GM23248 (cell line): ENCODE results near the gene NACA2. TPM values are rescaled to one million over a fixed set of nuclear protein-coding genes. Genes with fewer than 3 reads are reported as not detected.

ENCODE experiments used
- DNase-seq: peaks from one replicate; pipeline ENCODE4 v3.0.0-alpha.2; 2015
- H2AFZ ChIP-seq: fragments of 200-600 bp; sonication (generic); 2 replicates; pipeline ENCODE4 v1.6.1; 2016; ENCODE audit warnings: antibody characterized with exemption
- H3F3A ChIP-seq: fragments of 200-600 bp; sonication (generic); 2 replicates; pipeline ENCODE4 v1.6.1; 2016; ENCODE audit warnings: mild to moderate bottlenecking, antibody characterized with exemption, mixed run types; ENCODE audit not compliant: insufficient read depth
- H3K27ac ChIP-seq: fragments of 200-600 bp; sonication (generic); 2 replicates; pipeline ENCODE4 v1.5.1; 2016; ENCODE audit warnings: mild to moderate bottlenecking
- H3K27me3 ChIP-seq: fragments of 200-600 bp; sonication (generic); replicated peaks from 2 replicates; pipeline ENCODE4 v1.6.1; 2016; ENCODE audit warnings: mild to moderate bottlenecking; ENCODE audit not compliant: insufficient read depth
- H3K36me3 ChIP-seq: fragments of 200-600 bp; sonication (generic); 2 replicates; pipeline ENCODE4 v1.6.1; 2016; ENCODE audit warnings: low read depth, mild to moderate bottlenecking
- H3K4me1 ChIP-seq: fragments of 200-600 bp; sonication (generic); 2 replicates; pipeline ENCODE4 v1.6.1; 2016; ENCODE audit warnings: mild to moderate bottlenecking; ENCODE audit not compliant: insufficient read depth
- H3K4me2 ChIP-seq: fragments of 200-600 bp; sonication (generic); one replicate; pipeline ENCODE4 v1.6.1; 2016; ENCODE audit warnings: mild to moderate bottlenecking; ENCODE audit not compliant: unreplicated experiment
- H3K4me3 ChIP-seq: fragments of 200-600 bp; sonication (generic); 2 replicates; pipeline ENCODE4 v1.5.1; 2016; ENCODE audit warnings: mild to moderate bottlenecking
- H3K79me2 ChIP-seq: fragments of 200-600 bp; sonication (generic); 2 replicates; pipeline ENCODE4 v1.6.1; 2016; ENCODE audit warnings: mild to moderate bottlenecking; ENCODE audit not compliant: insufficient read depth
- H3K9ac ChIP-seq: fragments of 200-600 bp; sonication (generic); 2 replicates; pipeline ENCODE4 v1.6.1; 2016; ENCODE audit warnings: mild to moderate bottlenecking
- H3K9me2 ChIP-seq: fragments of 200-600 bp; sonication (generic); 2 replicates; pipeline ENCODE4 v1.6.1; 2016; ENCODE audit warnings: mixed run types, mild to moderate bottlenecking, moderate library complexity; ENCODE audit not compliant: insufficient read depth
- H3K9me3 ChIP-seq: fragments of 200-600 bp; sonication (generic); one replicate; pipeline ENCODE4 v1.6.1; 2017; ENCODE audit warnings: low read depth
- H4K20me1 ChIP-seq: fragments of 200-600 bp; sonication (generic); 2 replicates; pipeline ENCODE4 v1.6.0; 2016; ENCODE audit not compliant: insufficient read depth
- EZH2 ChIP-seq: fragments of 200-600 bp; sonication (generic); IDR thresholded peaks from 2 replicates; pipeline ENCODE4 v1.6.1; 2018; ENCODE audit warnings: antibody characterized with exemption, mild to moderate bottlenecking; ENCODE audit not compliant: insufficient read depth, poor library complexity, severe bottlenecking
- EZH2phosphoT487 ChIP-seq: fragments of 200-600 bp; sonication (generic); IDR thresholded peaks from 2 replicates; pipeline ENCODE4 v1.6.1; 2018; ENCODE audit warnings: antibody characterized with exemption, moderate library complexity, mild to moderate bottlenecking, low read depth; ENCODE audit not compliant: insufficient read depth
- WGBS, 2 experiments: methylation state at CpG; one replicate each; pipeline ENCODE4 v1.1.6; 2015 to 2017; ENCODE audit warnings: low lambda C conversion rate in 2 of 2, low coverage in 1 of 2; ENCODE audit errors: missing lambda C conversion rate in 2 of 2; 5-methylcytosine and 5-hydroxymethylcytosine counted together
- in situ Hi-C: fragments of 300-500 bp; cut with MboI; formaldehyde crosslinking; loops from 2 replicates; pipeline ENCODE4 v1.15.0; 2020
- polyA plus RNA-seq: library from polyadenylated mRNA; unstranded; fragments of >200 nt; fragmentation: Nextera tagmentation; extraction: Ambion mirVana; gene quantifications from 2 replicates; pipeline ENCODE4 v1.2.1, GENCODE V29; 2016
- total RNA-seq: library from RNA; depleted of rRNA; stranded (reverse); fragments of >200 nt; shearing (Covaris generic); gene quantifications from 2 replicates; pipeline ENCODE4 v1.2.3, GENCODE V29; 2014

Gene NACA2
- total and polyA plus RNA-seq, 2 experiments from 2014 or later, result not detected

GRCh38 chr17:61619953-61620352 is 28.9 kb upstream of the NACA2 start:
- no peak overlapping the region for H3K4me3 ChIP-seq
- no peaks in the 10 kb centered on the region for H4K20me1 ChIP-seq
- H3K9ac ChIP-seq, result no peak overlapping the region
- WGBS, 2 experiments, result 76 to 80% methylated on average over 1 of the region's 1 CpG
- no peaks in the 10 kb centered on the region for H3K36me3 ChIP-seq
- no peak overlapping the region for H3K4me2 ChIP-seq
- no peak for DNase-seq
- in situ Hi-C loops, result no loop called here
- H3F3A ChIP-seq, result no peaks in the 10 kb centered on the region
- no peak overlapping the region for H3K27ac ChIP-seq
- H3K79me2 ChIP-seq, result no peaks in the 10 kb centered on the region
- no peaks in the 10 kb centered on the region for H3K9me2 ChIP-seq
- H3K9me3 ChIP-seq, result no peaks in the 10 kb centered on the region
- TF ChIP-seq EZH2phosphoT487, result no peak
- TF ChIP-seq EZH2, result no peak
- no peaks in the 10 kb centered on the region; the same call in 1 of the 2 replicates for H3K27me3 ChIP-seq
- no peak overlapping the region for H2AFZ ChIP-seq
- peaks cover 9% of the 10 kb centered on the region; the same call in 1 of the 2 replicates for H3K4me1 ChIP-seq

- H3K27me3 ChIP-seq, result no peaks in the 10 kb centered on the region; the same call in 1 of the 2 replicates
- in situ Hi-C loops, result no loop called here
Measured at GRCh38 chr17:61619493-61619892, 28.5 kb upstream of the NACA2 start.

GRCh38 chr17:61618950-61619349 is 27.9 kb upstream of the NACA2 start:
- no peak overlapping the region for H2AFZ ChIP-seq
- H3K36me3 ChIP-seq, result no peaks in the 10 kb centered on the region
- no peaks in the 10 kb centered on the region for H3F3A ChIP-seq
- no peaks in the 10 kb centered on the region for H3K79me2 ChIP-seq
- H3K9me3 ChIP-seq, result no peaks in the 10 kb centered on the region
- H3K27ac ChIP-seq, result no peak overlapping the region
- DNase-seq, result no peak
- no peak overlapping the region for H3K4me3 ChIP-seq
- H3K4me1 ChIP-seq, result peaks cover 9% of the 10 kb centered on the region; the same call in 1 of the 2 replicates
- H3K9me2 ChIP-seq, result no peaks in the 10 kb centered on the region
- in situ Hi-C loops, result no loop called here
- H4K20me1 ChIP-seq, result no peaks in the 10 kb centered on the region
- WGBS, 2 experiments, result 0 to 5% methylated on average over 1 of the region's 1 CpG
- TF ChIP-seq EZH2phosphoT487, result no peak
- TF ChIP-seq EZH2, result no peak
- no peak overlapping the region for H3K4me2 ChIP-seq
- H3K9ac ChIP-seq, result no peak overlapping the region
- no peaks in the 10 kb centered on the region; the same call in 1 of the 2 replicates for H3K27me3 ChIP-seq

More at GRCh38 chr17:61619493-61619892, 28.5 kb upstream of the NACA2 start:
- Histone ChIP-seq H3K9ac (no peak overlapping the region), H3F3A (no peaks in the 10 kb centered on the region), H3K9me3 (no peaks in the 10 kb centered on the region), H3K4me1 (peaks cover 9% of the 10 kb centered on the region; the same call in 1 of the 2 replicates), H2AFZ (no peak overlapping the region), H3K27ac (no peak overlapping the region), H4K20me1 (no peaks in the 10 kb centered on the region), H3K36me3 (no peaks in the 10 kb centered on the region), H3K4me2 (no peak overlapping the region), H3K79me2 (no peaks in the 10 kb centered on the region), H3K9me2 (no peaks in the 10 kb centered on the region), H3K4me3 (no peak overlapping the region)
- WGBS, 2 experiments, result 18 to 41% methylated on average over 1 of the region's 1 CpG
- no peak for TF ChIP-seq EZH2phosphoT487
- TF ChIP-seq EZH2, result no peak
- DNase-seq, result peak; percentile 8

GRCh38 chr17:61617330-61617729 is 26.3 kb upstream of the NACA2 start:
- H3K9me3 ChIP-seq, result no peaks in the 10 kb centered on the region
- H3F3A ChIP-seq, result no peaks in the 10 kb centered on the region
- no peak overlapping the region for H2AFZ ChIP-seq
- H3K27me3 ChIP-seq, result no peaks in the 10 kb centered on the region
- DNase-seq, result no peak
- no peak overlapping the region for H3K27ac ChIP-seq
- H3K4me1 ChIP-seq, result peaks cover 9% of the 10 kb centered on the region; the same call in 1 of the 2 replicates
- TF ChIP-seq EZH2 (no peak), EZH2phosphoT487 (no peak)
- H3K4me3 ChIP-seq, result no peak overlapping the region
- H4K20me1 ChIP-seq, result no peaks in the 10 kb centered on the region
- no peak overlapping the region for H3K9ac ChIP-seq
- 27 to 30% methylated on average over 4 of the region's 4 CpGs for WGBS, 2 experiments
- no peaks in the 10 kb centered on the region for H3K36me3 ChIP-seq
- H3K9me2 ChIP-seq, result no peaks in the 10 kb centered on the region
- H3K4me2 ChIP-seq, result no peak overlapping the region
- in situ Hi-C loops, result no loop called here
- H3K79me2 ChIP-seq, result no peaks in the 10 kb centered on the region
